HG03439 (cell line): Measurements from ENCODE around the gene SH3GL1.

Experiments
- ATAC-seq: cut with Tn5 transposase; IDR thresholded peaks from one replicate; pipeline ENCODE4 v1.9.1; 2021; ENCODE audit warnings: mild to moderate bottlenecking, moderate library complexity; ENCODE audit not compliant: unreplicated experiment

SH3GL1 gene

DNA sequence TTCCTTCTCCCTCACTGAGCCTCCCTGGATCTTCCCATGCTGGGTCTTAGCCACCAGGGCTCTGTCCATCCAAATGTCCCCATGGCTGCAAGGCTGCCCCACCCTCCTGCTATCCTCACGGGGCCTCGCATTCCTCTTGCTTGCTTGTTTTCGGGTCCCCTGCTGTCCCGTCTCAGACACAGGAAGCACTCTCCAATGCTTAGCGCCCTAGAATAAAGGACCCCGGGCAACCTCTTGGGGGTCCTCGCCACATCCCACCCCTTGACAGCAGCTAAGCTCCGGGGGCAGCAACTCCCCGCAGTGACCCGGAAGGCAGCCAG, 23.7 kb downstream of the SH3GL1 start:
- ATAC-seq, result no peak

DNA sequence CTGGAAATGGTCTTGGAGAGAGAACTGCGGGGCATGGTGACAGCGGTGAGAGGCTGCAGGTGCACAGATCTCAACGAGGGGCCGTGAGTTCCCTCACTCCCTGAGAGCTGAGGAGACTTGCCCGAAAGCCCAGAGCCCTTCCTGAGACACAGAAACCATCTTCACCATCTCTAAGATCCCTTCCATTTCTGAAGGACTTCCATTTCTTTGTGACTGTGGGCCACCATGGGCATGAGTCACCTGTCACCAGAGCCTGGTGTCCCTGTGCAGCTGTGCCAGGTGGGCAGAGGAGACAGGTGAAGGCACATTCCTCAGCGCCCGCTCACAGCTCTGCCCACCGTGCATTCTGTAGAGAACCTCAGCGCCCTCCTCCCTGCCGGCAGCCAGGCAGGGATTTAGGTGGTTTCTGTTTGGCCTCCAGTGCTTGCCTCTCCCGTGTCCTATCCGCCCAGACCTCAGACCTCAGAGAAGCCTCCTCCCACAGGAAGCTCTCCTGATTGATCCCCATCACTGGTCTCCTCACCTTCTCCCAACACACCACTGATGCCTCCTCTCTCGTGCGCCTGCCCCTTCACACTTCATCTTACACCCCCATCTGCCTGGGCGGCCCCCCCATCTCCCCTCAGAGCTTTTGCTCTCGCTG, 24.2 kb downstream of the SH3GL1 start:
- ATAC-seq, result no peak

DNA sequence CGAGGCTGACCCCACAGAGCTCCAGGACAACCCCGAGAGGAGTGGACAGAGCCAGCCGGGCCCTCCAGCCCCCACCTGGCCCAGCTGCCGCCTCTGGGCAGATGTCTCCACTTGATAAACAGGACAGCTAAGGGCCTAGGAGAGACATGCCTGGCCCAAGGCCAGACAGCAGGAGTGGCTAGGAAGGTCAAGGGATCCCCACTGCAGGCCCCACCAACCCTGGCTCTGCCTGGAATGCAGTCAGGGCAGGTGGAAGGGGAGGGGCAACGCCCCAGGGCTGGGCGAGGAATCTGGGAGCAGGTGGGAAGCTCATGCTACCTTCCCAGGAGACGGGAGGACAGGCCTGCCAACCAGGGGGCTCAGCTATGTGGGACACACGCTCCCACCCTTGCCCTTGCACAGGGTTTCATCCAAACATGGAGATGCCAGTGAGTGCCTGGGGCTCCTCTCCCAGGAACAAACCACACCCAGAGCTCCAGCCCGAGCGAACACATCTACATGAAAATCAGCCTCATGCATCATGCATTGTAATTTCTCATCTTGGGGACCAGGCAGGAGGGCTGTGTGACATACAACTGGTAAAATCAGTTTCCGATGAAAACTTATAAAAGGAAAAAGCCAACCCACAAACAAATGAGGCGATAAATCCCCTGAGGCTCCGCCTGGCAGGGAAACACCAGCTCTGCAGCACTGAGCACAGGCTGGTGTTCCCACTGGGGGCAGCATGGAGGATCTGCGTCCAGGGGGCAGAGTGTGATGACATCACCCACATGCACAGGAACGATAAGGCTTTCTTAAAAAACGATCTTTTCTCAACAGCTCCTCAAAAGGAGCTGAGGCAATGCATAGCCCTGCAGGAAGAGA, 25.0 kb downstream of the SH3GL1 start:
- ATAC-seq, result no peak

DNA sequence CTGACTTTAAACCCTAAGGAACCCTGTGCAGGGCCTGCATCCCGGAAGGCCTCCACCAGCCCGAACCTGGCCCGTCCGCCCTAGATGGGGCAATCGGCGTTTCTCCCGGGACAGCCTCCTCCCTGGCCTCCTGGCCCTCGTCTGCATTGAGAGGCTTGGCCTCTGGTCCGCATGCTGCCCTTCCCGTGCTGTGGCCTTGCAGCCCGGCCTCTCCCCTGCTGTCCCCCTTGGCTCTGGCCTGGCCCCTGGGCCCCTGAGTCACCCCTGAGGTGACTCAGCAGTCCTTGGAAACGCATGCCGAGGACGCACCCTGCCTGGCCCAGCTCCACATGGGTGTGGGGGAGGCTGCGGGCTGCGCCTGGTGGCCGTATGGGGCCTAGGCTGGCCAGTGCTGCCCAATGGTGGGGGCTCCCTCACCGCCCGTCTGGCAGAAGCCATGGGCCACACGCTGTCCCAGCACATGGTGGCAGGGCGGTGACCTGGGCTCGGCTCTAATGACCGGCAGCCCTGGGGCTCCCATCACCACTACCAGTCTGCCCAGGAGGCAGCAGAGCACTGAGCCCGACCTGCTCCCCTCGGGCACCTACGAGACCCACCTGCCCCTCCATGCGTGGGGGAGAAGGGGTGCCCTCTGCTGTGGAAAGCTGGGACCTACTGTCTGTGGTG, 25.7 kb downstream of the SH3GL1 start:
- no peak for ATAC-seq

DNA sequence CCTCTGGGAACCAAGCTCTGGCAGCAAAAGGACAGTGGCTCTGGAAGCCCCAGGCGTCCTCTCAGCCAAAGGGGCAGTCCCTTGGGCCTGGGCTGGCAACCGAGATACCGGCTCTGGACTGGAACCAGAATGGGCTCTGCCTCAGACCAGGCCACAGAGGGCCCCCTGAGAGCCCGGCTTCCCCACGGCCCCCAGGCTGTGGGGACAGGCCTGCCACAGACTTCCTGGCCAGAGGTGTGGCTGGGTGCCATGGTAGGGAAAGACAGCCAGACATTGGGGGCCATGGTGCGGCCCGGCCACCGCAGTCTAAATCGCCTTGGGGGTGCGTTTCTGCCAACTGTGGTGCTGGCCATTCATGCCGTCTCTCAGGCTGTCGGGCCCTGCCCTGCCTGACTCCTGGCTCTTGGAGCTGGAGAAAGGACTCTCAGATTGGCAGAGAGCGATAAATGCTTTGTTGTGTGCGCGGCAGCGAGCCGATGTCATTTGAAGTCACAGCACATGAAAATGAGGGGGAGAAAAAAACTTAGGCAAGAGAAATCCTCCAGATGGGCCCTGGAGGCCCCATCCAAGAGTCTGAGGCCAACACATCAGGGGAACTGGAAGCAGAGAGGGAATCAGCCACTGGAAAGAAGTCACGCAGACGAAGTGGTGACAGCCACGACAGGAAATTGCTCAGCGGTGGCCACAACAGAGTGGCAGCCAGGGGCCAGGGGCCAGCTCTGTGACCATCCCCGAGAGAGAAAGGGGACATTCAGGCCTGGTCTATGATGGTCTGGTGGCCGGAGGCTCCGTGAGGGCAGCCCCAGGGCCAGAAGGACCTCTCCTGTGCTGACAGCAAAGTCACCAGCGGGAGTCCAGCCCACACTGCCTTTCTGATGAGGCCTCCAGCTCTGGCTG, 26.5 kb downstream of the SH3GL1 start:
- no peak for ATAC-seq

DNA sequence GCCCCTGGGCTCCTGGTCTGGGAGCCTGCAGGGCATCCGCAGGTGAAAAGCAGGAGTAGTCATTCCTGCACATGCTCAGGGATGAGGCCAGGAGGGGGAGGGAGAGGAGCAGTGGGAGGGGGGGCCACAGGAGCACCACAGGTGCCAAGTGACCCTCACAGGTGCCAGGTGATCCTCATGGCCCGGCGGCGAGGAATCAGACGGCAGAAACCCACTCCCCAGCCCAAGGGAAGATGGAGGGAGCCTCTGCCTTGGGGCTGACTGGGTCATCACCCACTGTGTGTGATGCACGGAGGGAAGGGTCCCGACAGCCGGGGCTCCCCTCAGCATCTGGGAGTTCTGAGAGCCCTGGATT, 27.4 kb downstream of the SH3GL1 start:
- no peak for ATAC-seq

DNA sequence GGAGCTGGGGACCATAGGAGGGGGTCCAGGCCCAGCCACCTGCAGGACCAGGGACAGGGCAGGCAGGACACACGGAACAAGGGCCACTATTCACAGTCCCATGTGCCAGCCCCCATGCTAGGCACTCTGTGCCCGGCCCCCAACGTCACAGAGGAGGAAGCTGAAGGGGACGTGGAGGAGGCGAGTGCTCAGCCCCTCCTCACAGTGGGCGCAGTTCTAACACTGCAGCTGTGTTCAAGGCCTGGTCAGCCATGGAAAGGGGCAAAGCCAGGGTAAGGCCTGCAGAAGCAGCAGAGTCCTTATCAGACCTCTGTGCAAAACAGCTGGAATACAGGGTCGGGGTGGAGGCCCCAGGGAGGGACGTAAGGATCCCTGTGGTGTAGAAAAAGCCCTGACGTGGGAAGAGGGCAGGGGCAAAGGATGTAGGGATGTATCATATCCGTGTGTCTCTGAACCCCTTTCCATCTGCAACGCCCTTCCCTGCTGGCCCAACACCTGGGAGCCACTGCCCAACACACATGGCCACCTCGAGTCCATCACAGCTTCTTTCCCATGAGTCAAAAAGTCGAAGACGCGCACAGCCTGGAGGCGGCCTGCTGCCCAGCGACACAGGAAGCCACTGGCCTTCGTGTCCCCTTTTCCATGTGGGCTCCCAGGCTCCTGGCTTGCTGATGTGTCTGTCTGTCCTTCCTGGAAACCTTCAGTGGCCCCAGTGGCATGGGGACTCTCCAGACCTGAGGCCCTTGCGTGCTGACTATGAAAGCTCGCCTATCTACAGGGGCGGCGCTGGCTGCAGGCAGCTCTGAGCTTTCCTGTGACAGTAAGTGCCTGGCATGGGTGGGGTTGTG, 28.0 kb downstream of the SH3GL1 start:
- no peak for ATAC-seq

DNA sequence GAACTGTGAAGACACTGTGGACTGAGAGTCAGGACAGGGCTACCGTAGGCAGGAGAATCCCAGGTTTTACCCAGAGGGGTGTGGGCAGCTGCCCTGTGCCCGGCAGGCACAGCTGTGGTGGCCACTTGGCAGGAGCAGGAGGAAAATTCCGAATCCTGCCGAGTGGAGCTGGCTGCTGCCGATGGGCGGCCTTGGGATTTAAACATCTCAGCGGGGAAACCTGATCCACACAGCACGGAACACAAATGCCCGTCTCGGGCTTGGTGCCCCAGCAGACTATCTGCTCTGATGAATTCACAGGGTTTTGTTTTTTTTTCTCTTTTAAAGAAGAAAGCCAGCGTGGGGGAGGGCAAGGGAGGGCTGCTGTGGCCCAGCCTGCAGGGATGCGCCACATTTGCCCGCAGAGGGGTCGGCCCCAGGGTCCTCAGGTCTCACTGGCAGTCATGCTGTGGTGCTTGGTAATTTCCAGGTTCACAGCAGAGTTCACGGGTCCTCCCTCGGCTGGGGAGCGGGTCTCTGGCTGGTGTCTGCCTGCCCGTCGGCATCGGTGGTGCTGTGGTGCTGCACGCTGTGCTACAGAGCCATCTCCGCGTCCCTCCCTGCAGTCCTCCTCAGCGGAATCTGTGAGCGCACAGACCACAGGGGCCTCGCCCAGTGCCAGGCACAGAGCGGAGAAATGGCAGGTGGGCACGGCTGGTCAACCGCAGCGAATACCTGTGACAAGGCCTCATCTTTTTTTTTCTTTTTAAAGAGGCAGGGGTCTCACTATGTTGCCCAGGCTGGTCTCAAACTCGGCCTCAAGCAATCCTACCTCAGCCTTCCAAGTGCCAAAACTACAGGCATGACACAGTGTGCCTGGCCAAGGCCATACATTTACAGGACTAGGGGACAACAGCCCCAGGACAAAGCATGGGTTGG, 28.8 kb downstream of the SH3GL1 start:
- no peak for ATAC-seq

DNA sequence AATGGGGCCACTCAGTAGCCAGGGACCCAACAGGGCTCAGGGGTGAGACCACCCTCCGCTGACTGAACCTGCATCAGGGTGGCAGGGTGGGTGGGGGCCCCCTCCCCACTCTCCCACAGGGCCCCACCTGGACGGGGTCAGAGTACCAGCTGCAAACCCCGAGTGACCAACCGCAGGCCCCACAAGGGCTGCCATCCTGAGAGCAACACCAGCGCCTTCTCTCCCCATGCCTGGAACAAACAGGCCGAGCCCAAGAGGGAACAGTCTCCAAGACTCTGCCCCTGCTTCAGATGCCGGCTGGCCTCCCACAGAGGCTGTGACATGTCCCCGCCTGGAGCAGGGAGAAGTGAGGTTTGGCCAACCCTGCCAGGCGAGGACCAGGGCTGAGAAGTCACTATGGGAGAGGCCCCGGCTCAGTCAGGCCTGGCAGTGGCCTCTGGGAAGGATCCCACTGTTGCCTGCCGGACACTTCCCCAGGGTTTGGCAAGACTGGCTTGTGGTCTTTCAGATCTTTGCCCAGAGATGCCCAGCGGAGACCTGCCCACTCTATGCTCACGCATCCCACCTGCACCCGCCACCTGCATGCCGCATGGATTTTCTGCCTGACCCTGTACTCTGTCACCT, 29.8 kb downstream of the SH3GL1 start:
- ATAC-seq, result no peak

DNA sequence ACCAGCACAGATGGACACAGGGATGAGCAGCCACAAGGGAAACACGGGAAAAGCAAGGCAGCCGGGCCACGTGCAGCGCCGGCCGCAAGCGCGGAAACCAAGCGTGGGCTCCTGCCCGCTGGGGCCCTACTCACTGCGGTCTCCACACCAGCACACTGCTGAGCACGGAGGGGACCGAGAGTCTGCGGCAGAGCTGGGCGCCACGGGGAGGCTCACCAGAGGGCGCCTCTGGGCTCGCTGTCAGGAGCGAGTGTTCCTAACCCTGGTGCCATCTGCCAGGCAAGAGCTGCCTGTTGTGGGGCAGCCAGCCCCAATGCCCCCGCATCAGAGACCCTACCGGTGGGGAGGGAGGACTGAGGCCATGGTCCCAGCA, 30.5 kb downstream of the SH3GL1 start:
- peak; percentile 38 for ATAC-seq

DNA sequence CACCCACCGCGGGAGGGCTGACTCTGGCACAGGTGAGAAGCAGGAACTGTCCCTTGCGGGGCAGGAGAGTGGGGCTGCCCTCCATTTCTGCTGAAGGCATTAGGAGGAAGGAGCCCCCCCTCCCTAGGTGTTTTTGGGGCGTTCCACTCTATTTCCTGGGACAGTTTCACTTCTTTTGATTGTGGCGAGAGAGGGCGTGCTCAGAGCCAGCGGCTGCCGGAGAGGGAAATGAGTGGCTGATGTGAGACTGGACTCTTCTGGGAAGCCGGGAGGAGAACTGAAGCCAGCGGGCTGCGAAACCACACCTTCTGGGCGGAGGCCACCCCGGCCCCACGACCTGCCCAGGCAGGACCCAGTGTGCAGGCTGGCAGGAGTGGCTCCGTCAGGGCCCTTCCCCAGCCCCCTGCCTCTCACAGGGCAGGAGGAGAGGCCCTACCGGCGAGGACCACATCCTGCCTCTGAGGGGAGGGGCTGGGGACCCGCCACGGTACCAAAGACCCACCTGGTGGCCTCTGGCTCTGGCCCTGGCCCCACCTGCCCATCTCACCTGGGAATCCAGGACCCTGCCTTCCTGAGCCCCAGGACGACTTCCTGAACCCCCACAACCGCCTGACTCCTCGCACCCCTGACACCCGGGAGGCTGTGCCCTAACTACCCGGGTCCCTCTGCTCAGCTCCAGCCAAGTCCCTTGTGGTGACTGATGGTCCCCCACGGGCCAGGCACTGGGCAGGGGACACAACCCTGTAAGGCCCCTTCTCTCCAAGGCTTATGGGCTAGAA, 31.0 kb downstream of the SH3GL1 start:
- ATAC-seq, result peak; percentile 49

DNA sequence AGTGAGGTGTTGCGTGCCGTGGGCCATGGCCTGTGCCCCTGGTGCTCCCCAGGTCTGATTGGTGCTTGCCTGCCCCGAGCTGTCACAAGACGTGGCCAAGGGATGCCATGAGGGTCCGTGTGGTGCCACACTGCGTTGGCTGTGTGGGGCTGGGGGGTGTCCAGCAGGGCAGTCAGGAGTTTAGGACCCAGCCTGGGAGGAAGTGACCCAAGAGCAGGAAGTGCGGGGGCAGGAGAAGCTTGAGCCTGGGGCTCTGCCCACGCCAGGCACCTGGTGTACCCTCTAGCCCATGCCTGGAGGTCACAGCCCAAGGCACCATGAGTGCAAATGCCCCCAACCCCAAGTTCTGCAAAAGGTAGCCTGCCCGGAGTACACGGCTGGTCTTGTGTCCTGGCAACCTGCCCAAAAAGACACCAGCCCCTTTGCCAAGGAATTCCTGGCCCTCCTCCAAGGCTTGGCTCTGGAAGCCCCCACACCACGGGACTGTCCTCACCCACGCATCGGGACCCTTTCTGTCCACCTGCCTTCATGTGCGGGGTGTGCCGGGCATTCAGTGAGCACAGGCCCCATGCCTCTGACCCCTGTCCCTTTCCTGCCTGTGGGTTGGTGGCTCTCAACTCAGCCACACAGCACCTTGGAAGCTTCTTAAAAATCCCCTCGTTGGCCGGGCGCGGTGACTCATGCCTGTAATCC, 32.1 kb downstream of the SH3GL1 start:
- no peak for ATAC-seq

DNA sequence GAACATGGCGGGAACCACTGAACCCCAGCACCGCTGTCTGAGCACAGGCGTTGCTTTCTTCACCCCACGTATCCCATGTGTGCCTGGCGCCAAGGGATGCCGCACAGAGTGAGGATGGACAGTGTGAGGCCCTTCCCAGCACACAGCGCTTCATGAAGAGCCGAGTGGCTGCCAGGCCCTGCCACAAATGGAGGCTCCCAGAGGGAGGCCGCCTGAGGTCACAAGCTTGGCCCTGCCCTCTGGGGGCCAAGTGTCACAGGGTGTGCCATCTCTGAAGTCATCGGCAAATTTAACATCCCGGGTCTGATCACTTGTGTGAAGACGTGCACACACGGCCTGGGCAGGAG, 32.6 kb downstream of the SH3GL1 start:
- no peak for ATAC-seq

DNA sequence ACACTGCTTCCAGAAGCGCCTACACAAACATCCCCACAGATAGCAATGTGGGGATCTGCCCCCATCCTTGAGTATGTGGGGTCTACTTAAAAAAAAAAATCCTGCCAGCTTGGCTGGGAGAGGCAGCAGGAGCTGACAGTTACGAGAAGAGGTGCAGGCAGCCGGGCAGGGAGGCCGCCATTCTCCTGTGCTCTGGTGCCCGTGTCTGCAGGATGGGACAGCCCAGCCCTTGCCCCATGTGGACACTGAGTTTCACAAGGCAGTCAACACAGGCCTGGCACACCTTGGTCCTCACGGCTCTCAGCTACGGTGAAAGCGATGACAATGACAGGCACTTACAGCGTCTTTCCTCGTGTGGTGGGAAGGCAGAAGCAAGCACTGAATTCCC, 33.0 kb downstream of the SH3GL1 start:
- no peak for ATAC-seq

DNA sequence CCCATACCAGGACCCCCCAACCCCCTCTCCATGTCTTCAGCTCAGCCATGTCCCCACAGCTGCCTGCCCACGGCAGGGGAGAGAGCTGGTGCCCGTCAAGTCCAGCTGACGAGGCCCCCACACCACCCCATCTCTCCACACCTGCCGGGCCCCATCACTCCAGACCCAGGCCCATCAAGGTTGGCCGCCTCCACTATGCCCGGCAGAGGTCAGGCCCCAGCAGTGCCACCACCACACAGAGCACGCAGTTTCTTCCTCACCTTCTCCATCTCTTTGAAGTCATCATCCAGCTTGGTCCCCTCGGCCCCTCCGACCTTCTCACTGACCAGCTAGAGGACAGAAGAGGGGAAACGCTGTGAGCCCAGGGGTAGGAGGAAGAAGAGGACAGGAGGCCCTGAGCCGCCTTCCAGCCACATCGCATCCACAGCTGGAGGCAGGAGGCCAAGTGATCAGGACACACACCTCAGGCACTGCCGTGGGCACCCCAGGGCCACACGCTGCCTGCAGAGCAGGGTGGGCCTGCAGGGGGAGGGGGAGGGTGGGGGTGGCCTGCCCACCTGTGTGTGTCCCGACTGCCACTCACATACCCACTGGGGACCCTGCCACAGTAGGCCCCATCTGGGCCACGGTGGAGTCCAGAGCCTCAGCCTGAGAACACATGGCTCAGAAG, 33.5 kb downstream of the SH3GL1 start:
- no peak for ATAC-seq

DNA sequence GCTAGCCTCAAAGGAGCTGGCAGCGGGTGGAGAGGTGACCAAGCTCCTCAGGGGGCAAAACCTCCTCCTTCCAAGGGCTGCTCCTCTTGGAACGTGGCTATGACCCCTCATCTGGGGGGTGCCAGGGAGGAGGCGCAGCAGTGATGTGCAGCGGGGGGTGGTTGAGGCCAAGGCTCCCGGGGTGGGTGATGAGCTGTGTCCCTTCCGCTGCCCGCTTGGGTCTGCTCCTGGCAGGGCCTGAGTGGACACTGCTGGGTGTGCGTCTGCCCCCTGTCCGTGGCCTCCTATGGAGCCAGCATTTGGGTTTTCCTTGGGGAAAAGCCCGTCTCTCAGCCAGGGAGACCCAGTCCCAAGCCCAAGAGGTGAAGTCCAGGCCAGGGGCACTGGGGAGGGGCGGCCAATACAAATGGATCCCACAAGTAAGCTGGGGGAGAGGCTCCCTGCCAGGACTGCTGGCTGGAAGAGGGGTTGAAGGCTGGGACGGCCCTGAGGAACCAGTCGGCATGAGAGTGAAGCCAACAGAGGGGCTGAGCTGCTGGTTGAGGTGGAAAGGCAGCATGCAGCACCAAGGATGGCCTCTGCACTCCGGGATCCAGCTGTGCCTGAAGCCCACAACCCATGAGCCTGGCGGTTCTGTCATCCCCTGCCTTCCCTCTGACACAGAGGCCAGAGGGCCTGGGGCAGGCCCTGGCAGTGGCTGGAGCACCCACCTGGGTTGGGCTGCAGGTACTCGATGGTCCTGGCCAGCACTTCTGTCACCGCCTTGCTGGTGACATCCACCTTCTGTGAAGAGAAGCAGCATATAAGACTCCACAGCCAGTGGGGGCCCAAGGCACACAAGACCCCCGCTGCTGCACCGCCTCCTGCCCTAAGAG, 34.3 kb downstream of the SH3GL1 start:
- no peak for ATAC-seq
